Panc1 (cell line): ENCODE data around the gene DRD3.

Source experiments
- CTCF ChIP-seq: fragments of 450-650 bp; IDR thresholded peaks from 2 replicates; pipeline ENCODE4 v1.5.1; 2017; ENCODE audit warnings: mild to moderate bottlenecking
- POLR2AphosphoS5 ChIP-seq: IDR thresholded peaks from 2 replicates; pipeline ENCODE4 v1.6.1; 2012; ENCODE audit warnings: mild to moderate bottlenecking, low read depth, low read length, moderate library complexity
- SIN3A ChIP-seq: IDR thresholded peaks from 2 replicates; pipeline ENCODE4 v1.6.1; 2012; ENCODE audit warnings: low read depth, mild to moderate bottlenecking, low read length, moderate library complexity, borderline replicate concordance; ENCODE audit not compliant: insufficient read depth
- TCF7L2 ChIP-seq: IDR thresholded peaks from 2 replicates; pipeline ENCODE4 v1.6.1; 2011; ENCODE audit warnings: mild to moderate bottlenecking, low read depth, low read length, inconsistent platforms
- TF ChIP-seq, protein P1 (sequence below), 2 experiments: IDR thresholded peaks; 2 replicates each; pipeline ENCODE4 v1.6.1; 2011 to 2012; ENCODE audit warnings: low read depth in 2 of 2, control low read depth in 1 of 2, low read length in 1 of 2, mild to moderate bottlenecking in 1 of 2, moderate library complexity in 1 of 2; ENCODE audit not compliant: insufficient read depth in 1 of 2

DNA sequence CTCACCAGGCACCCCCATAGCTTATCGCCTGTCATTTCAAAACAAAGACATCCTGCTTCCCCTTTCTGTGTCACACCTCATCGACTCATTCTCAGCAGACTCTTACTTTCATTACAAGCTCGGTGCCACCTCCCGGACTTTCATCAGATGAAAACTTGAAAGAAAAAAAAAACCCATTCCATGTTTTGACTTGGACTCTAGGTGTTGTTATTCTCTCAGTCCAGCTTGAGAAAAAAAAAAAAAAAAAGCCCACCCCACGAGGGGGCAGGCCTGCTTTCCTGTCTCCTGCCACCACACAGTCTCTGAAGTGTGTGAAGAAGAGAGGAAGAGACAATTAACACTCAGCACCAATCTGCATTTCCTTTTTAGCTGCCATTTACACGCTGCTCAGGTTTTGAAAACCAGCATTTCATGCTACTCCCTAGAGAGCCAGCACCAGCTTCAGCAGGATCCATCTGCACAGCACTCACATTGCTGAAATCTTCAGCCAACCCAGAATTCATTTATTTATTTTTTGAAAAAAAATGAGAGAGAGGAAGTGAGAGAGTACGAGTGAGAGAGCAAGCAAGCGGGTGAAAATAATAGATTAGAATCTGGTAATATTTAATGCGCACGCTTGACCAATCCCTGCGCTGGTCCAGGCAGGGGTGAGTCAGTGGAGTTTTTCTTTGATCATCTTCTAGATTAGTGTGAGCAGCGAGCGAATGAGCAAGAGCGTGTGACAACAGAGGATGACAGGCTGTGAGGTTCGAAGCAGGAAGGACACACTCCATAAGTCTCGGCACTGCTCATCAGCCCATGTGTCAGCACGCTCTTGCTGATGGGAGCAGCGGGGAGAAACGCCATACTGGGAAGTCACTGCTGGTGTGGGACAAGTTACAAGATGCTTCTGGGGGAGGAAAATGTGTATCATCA lies 35.0 kb upstream of the DRD3 start:
- TF ChIP-seq, protein P1, sequence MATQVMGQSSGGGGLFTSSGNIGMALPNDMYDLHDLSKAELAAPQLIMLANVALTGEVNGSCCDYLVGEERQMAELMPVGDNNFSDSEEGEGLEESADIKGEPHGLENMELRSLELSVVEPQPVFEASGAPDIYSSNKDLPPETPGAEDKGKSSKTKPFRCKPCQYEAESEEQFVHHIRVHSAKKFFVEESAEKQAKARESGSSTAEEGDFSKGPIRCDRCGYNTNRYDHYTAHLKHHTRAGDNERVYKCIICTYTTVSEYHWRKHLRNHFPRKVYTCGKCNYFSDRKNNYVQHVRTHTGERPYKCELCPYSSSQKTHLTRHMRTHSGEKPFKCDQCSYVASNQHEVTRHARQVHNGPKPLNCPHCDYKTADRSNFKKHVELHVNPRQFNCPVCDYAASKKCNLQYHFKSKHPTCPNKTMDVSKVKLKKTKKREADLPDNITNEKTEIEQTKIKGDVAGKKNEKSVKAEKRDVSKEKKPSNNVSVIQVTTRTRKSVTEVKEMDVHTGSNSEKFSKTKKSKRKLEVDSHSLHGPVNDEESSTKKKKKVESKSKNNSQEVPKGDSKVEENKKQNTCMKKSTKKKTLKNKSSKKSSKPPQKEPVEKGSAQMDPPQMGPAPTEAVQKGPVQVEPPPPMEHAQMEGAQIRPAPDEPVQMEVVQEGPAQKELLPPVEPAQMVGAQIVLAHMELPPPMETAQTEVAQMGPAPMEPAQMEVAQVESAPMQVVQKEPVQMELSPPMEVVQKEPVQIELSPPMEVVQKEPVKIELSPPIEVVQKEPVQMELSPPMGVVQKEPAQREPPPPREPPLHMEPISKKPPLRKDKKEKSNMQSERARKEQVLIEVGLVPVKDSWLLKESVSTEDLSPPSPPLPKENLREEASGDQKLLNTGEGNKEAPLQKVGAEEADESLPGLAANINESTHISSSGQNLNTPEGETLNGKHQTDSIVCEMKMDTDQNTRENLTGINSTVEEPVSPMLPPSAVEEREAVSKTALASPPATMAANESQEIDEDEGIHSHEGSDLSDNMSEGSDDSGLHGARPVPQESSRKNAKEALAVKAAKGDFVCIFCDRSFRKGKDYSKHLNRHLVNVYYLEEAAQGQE (IDR thresholded peaks at IDR 0.05; ENCODE audit: insufficient read depth in 1 of 2, low read depth in 2 of 2, low read length in 1 of 2), result no peak
- TF ChIP-seq CTCF, result 0 out of 2 replicates have a peak, but pooled peaks have one; percentile 8
- no peak for TF ChIP-seq POLR2AphosphoS5
- TF ChIP-seq SIN3A, result no peak
- no peak for TF ChIP-seq TCF7L2
